GM18505 (cell line): Measurements from ENCODE around the gene CALHM1.

Source experiments
- ATAC-seq: cut with Tn5 transposase; IDR thresholded peaks from one replicate; pipeline ENCODE4 v1.9.1; 2021; ENCODE audit not compliant: unreplicated experiment
- POLR2A ChIP-seq: IDR thresholded peaks from 4 replicates; pipeline ENCODE4 v1.6.1; 2011; ENCODE audit warnings: borderline replicate concordance; ENCODE audit not compliant: insufficient read depth, insufficient read length; ENCODE audit errors: extremely low read depth

CALHM1 gene

DNA sequence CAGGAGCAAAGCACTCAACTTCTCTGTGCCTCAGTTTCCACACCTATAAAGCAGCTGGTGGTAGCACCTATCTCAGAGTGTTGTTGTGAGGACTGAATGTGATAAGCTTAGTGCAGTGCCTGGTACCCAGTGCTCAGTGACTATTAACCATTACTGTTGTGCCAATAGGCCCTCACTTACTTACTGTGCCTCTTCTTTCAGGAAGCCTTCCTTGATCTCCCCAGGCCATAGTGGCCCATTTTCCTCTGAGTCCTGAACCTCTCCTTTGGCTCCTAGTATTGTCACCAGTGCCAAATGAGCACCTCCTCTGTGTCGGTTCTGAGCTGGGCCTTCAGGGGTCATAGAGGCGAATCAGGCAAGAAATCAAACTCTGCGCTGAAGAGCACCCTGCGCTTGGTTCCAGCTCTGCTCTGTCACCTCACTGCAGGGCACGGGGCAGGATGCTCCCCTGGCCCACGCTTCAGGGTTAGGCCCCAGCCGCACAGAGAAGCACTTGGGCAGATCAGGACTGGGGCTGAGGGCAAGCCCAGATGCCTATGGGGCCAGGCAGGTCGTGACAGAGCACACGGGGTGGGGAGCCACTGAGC lies 2.5 kb downstream of the CALHM1 start:
- TF ChIP-seq POLR2A = no peak

DNA sequence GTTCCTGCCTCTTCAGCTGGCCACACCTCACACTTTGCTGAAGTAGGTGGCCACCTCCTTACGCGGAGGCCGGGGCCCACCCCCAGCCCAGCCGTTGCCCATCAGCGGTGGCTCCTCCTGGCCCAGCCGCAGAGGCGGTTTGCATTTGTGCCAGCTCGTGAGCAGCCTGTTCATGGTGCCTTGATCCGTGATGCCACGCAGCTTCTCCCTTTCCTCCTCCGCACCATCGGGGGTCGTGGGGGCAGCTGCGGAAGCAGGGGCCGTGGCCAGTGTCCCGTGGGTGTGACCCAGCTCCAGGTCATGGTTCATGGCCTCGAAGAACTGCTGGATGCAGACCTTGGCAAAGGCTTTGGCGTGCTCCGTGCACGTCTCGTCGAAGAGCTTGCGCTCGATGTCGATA lies 3.5 kb downstream of the CALHM1 start:
- ATAC-seq = no peak
- TF ChIP-seq POLR2A = no peak

More for the DNA sequence above, 2.5 kb downstream of the CALHM1 start:
- ATAC-seq = no peak

DNA sequence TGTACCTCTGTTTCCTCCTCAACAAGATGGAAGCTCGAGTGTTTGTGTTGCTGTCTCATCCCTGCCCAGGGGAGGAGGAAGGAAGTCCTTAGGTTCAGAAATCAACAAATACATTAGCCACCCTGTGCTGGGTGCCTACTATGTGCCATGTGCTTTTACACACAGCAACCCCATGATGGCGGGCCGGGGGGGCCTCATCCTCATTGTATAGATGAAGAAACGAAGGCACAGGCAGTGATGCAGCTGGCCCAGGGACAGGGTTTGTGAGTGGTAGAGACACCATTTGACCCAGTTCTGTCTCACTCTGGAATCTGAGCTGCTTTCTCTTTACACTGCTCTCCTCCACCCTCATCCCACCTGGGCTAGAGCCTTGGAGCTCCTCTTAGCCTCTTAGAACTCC lies 4.7 kb downstream of the CALHM1 start:
- ATAC-seq = no peak
- no peak for TF ChIP-seq POLR2A

DNA sequence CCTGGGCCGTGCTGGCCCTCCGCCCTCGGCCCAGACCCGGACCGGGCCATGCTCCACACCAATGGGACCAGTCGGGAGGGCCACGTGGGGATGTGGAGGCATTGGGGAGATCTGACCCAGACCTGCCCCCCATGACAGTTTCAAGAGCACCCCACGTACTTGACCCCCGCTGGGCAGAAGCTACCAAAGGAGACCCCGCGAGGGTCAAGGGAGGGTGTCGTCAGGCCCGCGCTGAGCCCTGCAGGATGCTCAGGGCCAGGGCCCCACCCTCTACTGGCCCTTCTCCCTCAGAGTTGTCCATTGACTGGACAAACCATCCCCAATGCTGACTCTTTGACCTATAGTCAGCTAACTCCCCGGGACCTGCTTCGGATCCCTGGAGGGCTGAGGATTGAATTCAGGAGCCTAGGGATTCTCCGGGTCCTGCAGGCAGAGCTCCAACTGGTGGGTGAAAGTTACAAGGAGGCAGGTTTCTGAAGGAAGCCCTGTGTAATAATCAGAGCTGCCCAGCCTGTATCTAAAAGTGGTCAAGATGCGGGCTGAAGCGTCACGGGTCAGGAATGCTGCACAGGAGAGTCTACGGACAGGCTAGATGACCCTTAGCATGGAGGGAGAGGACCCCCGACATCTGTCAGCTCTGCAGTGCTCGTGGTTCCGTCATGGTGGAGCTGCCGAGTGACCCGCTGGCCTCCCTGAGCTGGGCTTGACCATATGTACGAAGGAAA lies 6.0 kb downstream of the CALHM1 start:
- no peak for ATAC-seq
- no peak for TF ChIP-seq POLR2A

DNA sequence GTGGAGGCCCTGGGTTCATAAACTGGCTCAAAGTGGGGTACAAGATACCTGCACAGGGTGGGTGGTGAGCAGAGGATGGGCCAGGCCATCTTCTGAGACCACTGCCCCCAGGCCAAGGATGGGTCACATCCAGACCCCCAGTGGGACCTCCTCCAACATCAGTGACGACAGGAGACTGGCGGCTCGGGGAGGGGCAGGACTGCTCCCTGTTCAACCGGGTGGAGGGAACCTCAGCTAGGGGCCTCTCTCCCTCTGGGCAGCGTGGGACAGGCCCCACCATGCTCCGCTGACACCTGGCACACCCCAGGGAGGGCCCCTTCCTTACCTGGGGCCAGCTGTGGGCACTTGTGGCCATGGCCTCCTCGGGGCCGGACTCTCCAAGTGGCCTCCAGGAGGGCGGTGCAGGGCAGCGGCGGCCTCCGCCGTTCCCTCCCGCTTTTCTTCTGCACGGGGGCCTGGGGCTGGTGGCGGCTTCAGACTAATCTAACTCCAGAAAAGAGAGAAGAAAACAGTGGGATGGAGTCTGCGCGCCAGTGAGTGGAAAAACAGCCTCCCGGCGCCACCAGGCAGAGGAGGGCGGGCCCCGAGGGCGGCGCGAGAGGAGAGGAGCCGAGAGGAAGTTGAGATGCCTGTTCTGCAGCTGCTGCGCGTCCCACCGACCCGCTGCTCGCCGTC lies 6.7 kb downstream of the CALHM1 start, which contains the start of gene CALHM2:
CALHM2 (minus strand) TSS at position 540 of the 675 bp plus-strand sequence. CDS start 2,429 bp downstream, outside the sequence.
- ATAC-seq = peak; percentile 58
- peak; percentile 64 for TF ChIP-seq POLR2A

DNA sequence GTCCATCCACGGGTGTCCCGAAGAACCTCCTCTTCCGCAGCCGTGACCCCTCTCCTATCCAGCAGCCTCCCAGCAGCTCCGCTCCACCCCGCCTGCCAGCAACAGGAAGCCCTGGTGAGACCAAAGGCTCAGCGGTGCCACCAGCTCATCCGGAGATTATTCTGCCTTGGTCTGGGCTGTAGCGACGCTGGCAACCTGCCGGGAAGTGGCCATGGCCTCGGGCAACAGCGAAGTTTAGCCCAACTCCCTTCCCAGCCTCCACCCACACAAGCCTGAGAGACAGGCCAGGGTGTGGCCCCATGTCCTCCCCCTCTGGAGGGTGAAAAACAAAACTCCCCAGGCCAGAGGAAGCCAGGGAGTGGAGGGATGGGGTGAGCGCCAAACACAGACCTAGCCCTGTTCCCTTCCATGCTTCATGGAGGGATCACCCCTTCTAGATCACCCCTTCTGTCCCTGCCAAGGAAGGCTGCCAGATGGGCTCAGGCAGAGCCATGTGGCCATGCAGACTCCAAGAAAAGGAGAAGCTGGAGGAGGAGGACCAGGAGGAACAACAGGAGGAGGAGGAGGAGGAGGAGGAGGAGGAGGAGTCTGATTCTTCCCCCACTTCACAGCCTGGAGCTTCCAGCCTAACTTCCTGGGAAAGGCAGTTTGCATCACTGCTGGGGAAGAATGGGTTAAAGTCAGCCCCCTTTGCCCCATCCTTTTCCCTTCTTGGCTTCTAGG lies 7.4 kb downstream of the CALHM1 start:
- TF ChIP-seq POLR2A = peak; percentile 10
- ATAC-seq = no peak

DNA sequence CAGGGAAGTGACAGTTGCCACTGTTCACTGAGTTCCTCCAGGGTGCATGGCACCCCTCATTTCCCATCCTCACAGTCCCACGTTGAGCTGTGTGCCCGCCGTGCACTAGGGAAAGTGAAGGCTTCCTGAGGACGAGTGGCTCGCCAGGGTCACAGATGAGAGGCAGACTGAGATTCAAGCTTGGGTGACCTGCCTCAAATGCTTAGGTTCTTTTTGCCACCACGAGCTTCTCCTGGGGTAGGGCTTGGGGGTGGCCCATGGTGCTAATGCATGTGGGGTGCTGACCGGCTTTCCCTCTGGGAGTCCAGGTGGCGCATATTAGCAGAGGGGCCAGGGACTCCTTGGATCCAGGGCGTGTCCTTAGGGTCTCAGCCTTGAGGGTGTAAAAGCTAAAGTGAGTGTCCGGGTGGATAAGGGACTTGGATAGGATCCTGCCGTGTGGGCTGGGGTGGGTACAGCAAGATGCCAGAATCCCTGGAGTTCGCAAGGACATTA lies 8.5 kb downstream of the CALHM1 start:
- TF ChIP-seq POLR2A = no peak
- no peak for ATAC-seq

DNA sequence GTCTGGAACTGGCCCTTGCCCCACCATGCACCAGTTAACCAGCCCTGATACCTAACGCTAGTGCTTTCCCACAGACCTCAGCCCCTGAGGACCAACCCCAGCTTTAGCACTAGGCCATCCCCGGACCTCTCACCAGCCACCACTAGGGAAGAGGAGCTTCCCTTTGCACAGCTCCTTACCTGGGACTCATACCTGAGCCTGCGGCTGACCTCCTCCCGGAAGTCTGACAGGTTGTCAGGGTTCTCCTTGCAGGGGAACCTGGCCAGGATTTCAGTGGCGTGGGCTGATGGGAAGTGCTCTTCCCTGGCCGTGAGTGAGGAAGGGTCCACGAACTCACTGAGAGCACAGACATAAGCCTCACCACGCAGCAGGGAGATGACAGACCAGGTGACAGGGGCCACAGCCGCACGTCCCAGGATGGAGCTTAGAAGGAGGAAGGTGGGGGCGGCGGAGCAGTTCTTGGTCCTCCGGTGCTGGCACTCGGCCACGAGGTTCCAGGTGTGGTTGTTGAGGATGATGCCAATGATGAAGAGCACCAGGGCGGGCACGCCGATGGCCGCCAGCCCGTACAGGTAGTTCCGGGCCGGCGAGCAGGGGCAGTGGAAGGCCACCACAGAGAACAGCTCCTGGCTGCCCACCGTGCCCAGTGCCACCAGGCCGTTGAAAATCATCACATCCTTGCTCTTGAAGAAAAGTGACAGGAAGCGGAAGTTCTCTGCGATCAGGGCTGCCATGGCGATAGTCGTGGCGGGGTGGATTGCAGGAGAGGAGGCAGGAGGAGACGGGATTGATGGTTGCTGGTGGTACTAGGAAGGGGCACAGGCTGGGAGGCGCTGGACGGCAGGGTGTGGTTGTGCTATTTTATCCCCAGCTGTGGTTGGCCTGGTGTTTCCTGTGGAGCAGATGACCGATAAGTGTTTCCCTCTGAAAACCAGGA lies 9.2 kb downstream of the CALHM1 start:
- no peak for ATAC-seq
- no peak for TF ChIP-seq POLR2A

DNA sequence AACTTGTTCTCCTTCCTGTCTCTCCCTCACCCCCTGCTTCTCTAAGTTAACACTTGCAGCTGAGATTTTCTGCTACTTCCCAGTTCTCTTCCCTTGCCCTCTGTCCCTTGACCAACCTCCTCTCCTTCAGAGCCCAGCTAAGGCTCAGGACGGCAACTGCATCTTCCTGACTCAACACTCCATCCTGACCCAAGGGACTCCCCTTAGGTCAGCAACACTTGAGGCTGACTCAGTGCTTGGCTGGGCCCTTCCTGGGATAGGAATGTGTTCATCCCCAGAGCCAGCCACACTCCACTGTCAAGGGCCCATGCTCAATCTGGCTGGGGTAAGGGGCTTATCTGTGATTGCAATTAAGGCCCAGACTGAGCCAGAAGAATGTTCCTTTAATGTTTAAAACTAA lies 10.0 kb downstream of the CALHM1 start:
- no peak for ATAC-seq
- no peak for TF ChIP-seq POLR2A

DNA sequence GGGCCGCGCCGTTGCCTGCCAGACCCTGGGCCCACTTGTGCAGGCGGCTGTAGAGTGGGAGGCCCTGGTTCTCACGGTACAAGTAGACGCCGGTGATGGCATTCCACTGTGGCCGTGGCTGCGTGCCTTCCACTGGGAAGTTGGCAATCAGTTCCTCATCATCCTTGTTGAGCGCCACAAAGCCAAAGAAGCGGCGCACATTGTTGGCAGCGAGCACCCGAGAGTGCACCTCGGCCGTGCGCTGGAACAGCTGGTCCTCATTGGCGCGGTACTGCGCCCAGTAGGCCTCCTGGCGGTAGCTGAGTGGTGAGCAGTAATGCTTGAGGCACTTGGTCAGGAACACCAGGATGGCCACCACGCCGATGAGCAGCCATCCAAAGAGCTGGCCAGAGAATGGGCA lies 11.5 kb downstream of the CALHM1 start:
- no peak for TF ChIP-seq POLR2A

DNA sequence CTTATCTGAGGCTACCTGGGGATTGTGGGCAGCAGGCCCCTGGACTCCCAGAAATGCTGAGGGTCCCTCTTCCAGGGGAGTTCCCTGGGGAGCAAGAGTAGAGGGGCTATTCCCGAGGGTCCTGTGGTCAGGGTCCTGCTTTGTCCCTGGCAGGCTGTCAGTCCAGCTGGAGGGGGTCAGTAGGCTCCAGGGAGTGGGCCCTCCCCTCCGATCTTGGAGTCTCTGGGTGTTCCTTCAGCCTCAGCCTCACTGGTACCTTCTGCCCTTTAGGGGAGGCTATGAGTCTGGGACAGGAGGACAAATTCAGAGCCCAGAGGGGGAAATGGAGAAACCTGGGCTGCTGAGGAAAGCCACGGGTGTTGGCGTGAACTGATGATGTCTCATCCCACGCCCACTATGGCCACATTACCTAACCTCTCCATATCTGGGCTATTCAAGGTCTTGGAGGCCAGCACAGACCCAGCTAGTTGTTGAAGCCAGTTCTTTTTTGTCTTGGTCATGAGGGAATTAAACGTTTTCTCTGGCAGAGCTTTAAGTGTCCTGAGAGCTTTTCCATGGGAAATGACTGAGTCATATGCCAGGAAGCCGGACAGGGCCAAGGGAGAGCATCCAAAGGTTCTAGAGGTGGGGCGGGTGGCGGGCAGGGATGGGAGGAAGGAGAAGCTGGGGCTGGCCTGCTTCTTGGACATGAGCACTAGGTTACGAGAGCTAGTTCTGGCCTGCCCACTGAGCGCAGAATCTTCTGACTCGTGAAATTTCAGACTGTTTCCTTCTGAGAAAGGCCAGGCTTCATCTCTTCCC lies 12.7 kb downstream of the CALHM1 start:
- no peak for TF ChIP-seq POLR2A
- no peak for ATAC-seq

More for the DNA sequence above, 11.5 kb downstream of the CALHM1 start:
- ATAC-seq = no peak

DNA sequence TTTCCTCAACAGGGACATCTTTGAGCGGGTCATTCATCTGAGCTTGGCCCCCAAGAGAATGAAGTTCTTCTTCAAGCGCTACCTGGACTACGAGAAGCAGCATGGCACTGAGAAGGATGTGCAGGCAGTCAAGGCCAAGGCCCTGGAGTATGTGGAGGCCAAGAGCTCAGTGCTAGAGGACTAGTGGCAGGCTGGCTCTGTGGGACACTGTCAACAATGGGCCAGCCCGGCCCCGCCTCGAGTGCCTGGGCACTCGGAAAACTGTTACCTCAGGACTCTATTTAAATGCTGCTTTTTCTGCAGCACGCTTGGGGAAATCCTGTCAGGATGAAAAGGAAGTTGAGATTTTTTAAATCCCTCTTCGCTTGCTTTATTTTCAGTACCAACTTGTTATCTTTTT lies 13.3 kb downstream of the CALHM1 start:
- TF ChIP-seq POLR2A = no peak
- ATAC-seq = no peak

DNA sequence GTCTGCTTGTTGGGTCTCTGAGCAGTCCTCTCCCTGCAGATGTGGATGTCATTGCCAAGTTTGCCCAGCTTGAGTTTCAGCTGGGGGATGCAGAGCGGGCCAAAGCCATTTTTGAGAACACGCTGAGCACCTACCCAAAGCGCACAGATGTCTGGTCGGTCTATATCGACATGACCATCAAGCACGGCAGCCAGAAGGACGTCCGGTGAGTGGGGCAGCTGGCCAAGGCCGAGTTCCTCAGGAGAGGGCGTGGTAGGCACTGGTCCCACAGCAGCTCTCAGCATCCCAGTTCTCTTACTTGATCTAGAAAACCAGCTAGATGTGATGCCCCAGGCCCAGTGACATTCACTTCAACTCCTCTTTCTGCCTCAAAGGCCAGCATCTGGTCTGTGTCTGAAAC lies 14.2 kb downstream of the CALHM1 start:
- no peak for TF ChIP-seq POLR2A
- ATAC-seq = no peak
